ENCODE measurements around the gene PSMC3IP. TPM values are rescaled to one million over a fixed set of nuclear protein-coding genes. Genes with fewer than 3 reads are reported as not detected.

The PSMC3IP gene
- total RNA-seq, 2 experiments from 2014 or later = 2.6 to 3.4 TPM

GRCh38 chr17:42618442-42619150 is 41.1 kb upstream of the PSMC3IP start:
- ChIA-PET POLR2A (interaction anchor here (1.2 kb wide), 1 partner anchor 9 kb away, joined by 3 read pairs; the partner anchor contains the start of genes RETREG3 and TUBG1), CTCF (no interaction called here)
- no peak overlapping the region for H3K27ac ChIP-seq (ENCODE audit: low read depth in 1 of 2, low read length in 2 of 2)
- intact Hi-C loops (cut with DNase I, micrococcal nuclease) = no loop called here
- Mint-ChIP-seq H3K4me3 (no peak overlapping the region), H3K27ac (no peak overlapping the region), H3K4me1 (ENCODE audit: low read depth) (no peaks in the 10 kb centered on the region), H3K9me3 (no peaks in the 10 kb centered on the region), H3K27me3 (no peaks in the 10 kb centered on the region), H3K36me3 (ENCODE audit: low read depth) (peaks cover 23% of the 10 kb centered on the region)
- H3K27me3 ChIP-seq (ENCODE audit: control insufficient read depth in 1 of 2, insufficient read depth in 2 of 2, low read length in 2 of 2) = no peaks in the 10 kb centered on the region
- peaks cover 17% of the 10 kb centered on the region for H3K36me3 ChIP-seq (ENCODE audit: insufficient read depth, low read length)
- no peak overlapping the region for H3K4me3 ChIP-seq (ENCODE audit: low read length)
- no peak for TF ChIP-seq CTCF (IDR thresholded peaks at IDR 0.05)
- DNase-seq = peak in 2 of 14 experiments; percentile 15 to 40
- no peak for ATAC-seq (ENCODE audit: poor library complexity)
- H3K4me1 ChIP-seq (ENCODE audit: insufficient read depth, low read length) = peaks cover 8% of the 10 kb centered on the region
- no peaks in the 10 kb centered on the region for H3K9me3 ChIP-seq (ENCODE audit: control insufficient read depth in 1 of 2, insufficient read depth in 1 of 2, low read length in 2 of 2)

GRCh38 chr17:42617956-42618431 is 40.5 kb upstream of the PSMC3IP start:
- DNase-seq (no peak), ATAC-seq (ENCODE audit: poor library complexity) (no peak)
- Histone ChIP-seq H3K36me3 (ENCODE audit: insufficient read depth, low read length) (peaks cover 23% of the 10 kb centered on the region), H3K9me3 (ENCODE audit: control insufficient read depth in 1 of 2, insufficient read depth in 1 of 2, low read length in 2 of 2) (no peaks in the 10 kb centered on the region), H3K4me3 (ENCODE audit: low read length) (no peak overlapping the region), H3K4me1 (ENCODE audit: insufficient read depth, low read length) (peaks cover 8% of the 10 kb centered on the region), H3K27ac (ENCODE audit: low read depth in 1 of 2, low read length in 2 of 2) (no peak overlapping the region), H3K27me3 (ENCODE audit: control insufficient read depth in 1 of 2, insufficient read depth in 2 of 2, low read length in 2 of 2) (no peaks in the 10 kb centered on the region)
- Mint-ChIP-seq H3K4me1 (ENCODE audit: low read depth) (no peaks in the 10 kb centered on the region), H3K27me3 (no peaks in the 10 kb centered on the region), H3K4me3 (no peak overlapping the region), H3K36me3 (ENCODE audit: low read depth) (peaks cover 26% of the 10 kb centered on the region), H3K27ac (no peak overlapping the region), H3K9me3 (no peaks in the 10 kb centered on the region)
- CTCF ChIA-PET = interaction anchor here (1.7 kb wide), 1 partner anchor 40 kb away, joined by 4 read pairs; no protein-coding TSS in a partner anchor
- POLR2A ChIA-PET = interaction anchor here (0.6 to 1.2 kb wide), 2 partner anchors 9 to 82 kb away, joined by 3 to 4 read pairs; partner anchors contain the start of genes NAGLU, RETREG3 and TUBG1
- TF ChIP-seq CTCF (IDR thresholded peaks at IDR 0.05) = no peak
- intact Hi-C loops (cut with DNase I, micrococcal nuclease) = no loop called here

GRCh38 chr17:42613699-42614295 is 36.3 kb upstream of the PSMC3IP start:
- Mint-ChIP-seq H3K4me3 (no peak overlapping the region), H3K27ac (no peak overlapping the region), H3K36me3 (ENCODE audit: low read depth) (peaks cover 47% of the 10 kb centered on the region), H3K4me1 (ENCODE audit: low read depth) (peaks cover 8% of the 10 kb centered on the region), H3K27me3 (no peaks in the 10 kb centered on the region), H3K9me3 (no peaks in the 10 kb centered on the region)
- no peak for TF ChIP-seq CTCF (IDR thresholded peaks at IDR 0.05)
- Histone ChIP-seq H3K27me3 (ENCODE audit: control insufficient read depth in 1 of 2, insufficient read depth in 2 of 2, low read length in 2 of 2) (no peaks in the 10 kb centered on the region), H3K4me1 (ENCODE audit: insufficient read depth, low read length) (peaks cover 19% of the 10 kb centered on the region), H3K36me3 (ENCODE audit: insufficient read depth, low read length) (peaks cover 33% of the 10 kb centered on the region), H3K27ac (ENCODE audit: low read depth in 1 of 2, low read length in 2 of 2) (no peak overlapping the region), H3K9me3 (ENCODE audit: control insufficient read depth in 1 of 2, insufficient read depth in 1 of 2, low read length in 2 of 2) (no peaks in the 10 kb centered on the region), H3K4me3 (ENCODE audit: low read length) (no peak overlapping the region)
- ChIA-PET CTCF (interaction anchor here (0.7 kb wide), 1 partner anchor 13 kb away, joined by 3 read pairs; no protein-coding TSS in a partner anchor), POLR2A (no interaction called here)
- ATAC-seq (ENCODE audit: poor library complexity) (no peak), DNase-seq (no peak)
- intact Hi-C loops (cut with DNase I, micrococcal nuclease) = no loop called here

All from CD4-positive, alpha-beta T cell (primary cell).